NCI-H1436 (cell line): Measurements from ENCODE around the gene NEB.
"Not testable (repeated sequence)": the region's sequence is repeated elsewhere in the genome, so short reads cannot be mapped to it uniquely, and the experiment has no call there.

Experiments
- DNase-seq: peaks from one replicate; lab custom pipeline; 2025; lab: John Stamatoyannopoulos, UW

The NEB gene

GRCh38 chr2:151646512-151646911 is 87.8 kb downstream of the NEB start:
- not testable (repeated sequence) for DNase-seq

GRCh38 chr2:151644580-151644979 is 89.7 kb downstream of the NEB start:
- DNase-seq = no peak

- not testable (repeated sequence) for DNase-seq
These were observed 92.4 kb downstream of the NEB start for GRCh38 chr2:151641895-151642294.

GRCh38 chr2:151640087-151640486 is 94.2 kb downstream of the NEB start:
- no peak for DNase-seq

DNA sequence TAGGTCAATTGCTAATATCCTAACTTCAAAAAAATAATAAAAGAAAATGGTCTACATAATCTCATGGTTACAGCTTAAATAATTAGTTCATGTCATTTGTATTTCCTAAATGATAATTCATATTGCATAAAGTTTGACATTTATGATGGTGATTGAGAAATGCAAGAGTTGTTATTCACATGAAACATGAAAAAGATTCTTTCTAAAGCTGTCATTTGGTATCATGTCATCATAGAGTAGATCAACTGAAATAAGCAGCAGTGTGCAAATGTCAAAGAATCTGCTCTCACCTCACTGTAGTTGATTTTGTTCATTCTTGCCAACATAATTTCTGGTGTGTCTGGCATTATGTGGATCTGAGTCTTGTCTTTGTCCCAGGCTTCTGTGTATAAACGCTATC is 95.3 kb downstream of the NEB start:
- DNase-seq = no peak

DNA sequence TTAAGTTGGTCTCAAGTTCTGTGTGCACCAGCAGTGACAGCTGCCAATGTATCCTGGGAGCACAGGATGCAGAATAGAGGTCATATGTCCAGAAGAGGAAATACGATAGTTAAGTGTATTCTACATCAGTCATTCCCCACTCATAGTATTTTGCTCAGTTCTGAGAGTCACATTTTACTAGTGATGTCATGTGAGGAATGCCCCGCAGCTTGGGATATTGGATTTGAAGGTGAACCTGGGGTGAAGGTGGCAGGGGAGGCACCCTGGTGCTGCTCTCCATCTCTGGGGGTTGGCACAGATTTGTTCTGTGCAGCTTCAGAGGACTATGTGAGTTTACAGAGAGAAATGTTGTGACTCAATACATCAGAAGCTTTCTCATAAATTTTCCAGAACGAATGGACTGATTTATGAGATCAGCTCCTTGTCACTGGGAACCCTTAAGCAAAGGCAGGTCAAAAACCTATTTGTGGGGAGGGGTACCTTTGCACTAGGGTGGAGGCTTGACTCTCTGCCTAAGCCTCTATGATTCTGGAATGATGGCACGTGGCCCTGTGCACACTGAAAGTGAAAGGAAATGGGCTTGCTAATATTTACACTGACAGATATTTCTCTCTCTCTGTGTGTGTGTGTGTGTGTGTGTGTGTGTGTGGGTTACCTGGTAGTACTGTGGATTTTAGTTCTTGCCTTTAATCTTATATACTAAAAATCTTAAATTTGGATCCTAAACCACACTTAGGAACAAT is 95.9 kb downstream of the NEB start:
- no peak for DNase-seq

DNA sequence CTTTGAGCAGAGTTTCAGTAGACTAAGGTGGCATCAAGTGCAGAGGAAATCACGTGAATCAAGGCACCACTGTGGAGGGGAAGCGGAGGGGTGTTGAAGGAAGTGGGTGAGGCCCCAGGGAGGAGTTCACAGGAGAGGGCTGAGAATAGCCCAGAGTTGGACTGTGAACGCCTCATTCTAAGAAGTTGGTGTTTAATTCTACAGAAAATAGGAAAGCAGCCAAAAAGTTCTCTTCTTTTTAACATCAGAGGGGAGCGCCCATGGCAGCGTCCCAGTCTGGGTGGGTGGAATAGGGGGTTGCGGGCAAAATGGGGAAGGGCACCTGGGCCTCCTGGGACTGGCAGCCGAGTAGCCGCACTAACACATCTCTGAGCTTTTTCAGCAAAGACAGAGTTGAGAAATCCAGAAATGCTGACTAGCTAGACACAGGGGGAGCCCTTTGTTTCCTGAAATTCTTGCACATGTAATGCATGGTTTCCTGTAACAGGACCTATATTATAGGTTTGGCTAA is 97.0 kb downstream of the NEB start:
- DNase-seq = no peak

- no peak for DNase-seq
These were observed 99.4 kb downstream of the NEB start for GRCh38 chr2:151634736-151635467.

- DNase-seq = no peak
These were observed 101.2 kb downstream of the NEB start for GRCh38 chr2:151632993-151633565.

DNA sequence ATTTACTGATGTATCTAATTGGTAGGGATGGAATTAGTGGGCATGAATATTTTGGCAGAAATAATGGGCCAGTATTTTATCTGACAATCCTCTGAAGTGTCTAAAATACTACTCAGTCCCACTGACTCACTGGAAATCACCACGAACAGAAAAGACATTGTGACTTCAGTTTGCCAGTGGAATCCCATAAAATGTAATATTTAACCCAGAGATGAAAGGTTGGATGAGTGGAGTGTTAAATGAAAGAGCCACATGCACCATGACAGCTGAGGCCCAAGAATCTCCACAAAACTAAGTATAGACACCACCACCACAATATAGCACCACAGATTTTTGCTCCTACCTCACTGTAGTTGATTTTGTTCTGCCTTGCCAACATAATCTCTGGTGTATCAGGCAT is 103.9 kb downstream of the NEB start:
- DNase-seq = no peak

DNA sequence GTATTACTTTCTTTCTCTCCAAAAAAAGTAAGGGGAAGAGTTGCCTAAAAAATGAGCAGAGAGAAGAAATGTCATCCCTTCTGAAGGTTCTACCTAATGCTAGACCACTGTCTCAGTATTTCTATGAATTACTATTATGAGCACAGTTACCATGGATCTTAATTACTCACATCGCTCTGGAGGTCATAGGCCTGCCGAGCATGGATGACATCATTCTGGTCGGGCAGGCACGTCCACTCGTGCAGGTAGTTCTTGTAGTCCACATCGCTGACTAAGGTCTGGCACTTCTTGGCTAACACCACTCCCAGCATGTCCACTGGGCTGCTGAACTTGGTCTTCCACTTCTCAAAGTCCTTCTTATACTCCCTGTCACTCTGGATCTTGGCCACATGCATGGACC is 106.9 kb downstream of the NEB start:
- DNase-seq = no peak

- DNase-seq = no peak
These were observed 110.0 kb downstream of the NEB start for GRCh38 chr2:151624271-151624670.

DNA sequence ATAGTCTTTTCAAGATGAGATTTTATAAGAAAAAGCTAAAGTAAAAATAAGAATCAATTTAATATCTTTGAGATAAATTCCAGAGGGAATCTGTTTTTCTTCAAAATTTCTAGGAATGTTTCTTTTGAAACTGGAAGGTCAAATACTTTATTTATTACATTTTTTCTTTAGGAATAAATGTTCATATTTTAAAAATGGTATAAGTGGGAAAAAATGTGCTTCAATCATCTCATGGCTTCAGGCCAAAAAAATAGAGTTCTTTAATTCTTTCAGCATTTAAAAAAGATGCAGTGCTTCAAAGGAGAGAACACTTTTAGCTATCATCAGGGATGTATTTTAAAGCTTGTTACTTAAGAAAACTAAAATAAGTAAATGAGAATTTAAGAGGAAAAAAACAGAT is 110.6 kb downstream of the NEB start:
- DNase-seq = no peak

DNA sequence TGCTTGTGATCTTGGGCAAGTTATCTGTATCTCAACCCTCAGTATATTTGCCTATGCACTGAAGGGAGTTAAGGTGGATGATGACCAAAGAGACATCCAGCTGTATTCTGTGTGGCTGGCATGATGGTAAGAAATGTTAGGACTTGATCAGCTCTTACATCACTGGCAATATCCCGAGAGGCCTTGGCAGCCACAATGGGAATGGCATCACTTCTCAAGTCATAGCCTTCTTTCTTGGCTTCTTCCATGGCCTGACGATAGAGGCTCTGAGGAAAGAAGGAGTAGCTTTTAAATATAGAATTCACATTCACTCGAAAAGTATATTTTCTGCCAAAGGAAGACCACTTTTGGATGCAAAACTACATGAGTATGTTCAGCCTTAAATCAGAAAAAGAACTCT is 113.5 kb downstream of the NEB start:
- DNase-seq = no peak

DNA sequence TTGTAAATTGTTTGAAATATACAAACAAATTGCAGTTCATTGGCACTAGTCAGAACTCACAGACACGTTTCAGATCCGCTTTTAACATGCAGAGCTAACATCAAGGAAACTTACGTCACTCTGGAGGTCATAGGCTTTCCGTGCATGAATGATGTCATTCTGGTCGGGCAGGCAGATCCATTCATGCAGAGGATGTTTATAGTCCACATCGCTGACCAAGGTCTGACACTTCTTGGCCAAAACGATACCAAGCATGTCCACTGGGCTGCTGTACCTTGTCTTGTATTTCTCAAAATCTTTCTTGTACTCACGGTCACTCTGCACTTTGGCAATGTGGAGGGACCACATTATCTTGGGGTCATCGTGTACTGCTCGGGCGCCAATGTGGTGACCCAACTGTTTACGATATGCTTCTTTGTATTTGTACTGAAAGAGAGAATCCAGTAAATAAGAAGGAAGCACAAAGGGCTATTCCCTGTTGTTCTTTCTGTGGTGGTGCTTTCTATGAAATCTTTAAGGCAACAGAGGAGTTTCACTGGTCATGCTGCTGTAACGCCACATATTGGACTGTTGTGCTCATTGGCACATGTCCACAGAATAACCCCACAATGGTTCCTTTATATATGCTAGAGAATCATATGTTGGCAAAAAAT is 114.8 kb downstream of the NEB start:
- no peak for DNase-seq

GRCh38 chr2:151616760-151617339 is 117.4 kb downstream of the NEB start:
- DNase-seq = no peak

DNA sequence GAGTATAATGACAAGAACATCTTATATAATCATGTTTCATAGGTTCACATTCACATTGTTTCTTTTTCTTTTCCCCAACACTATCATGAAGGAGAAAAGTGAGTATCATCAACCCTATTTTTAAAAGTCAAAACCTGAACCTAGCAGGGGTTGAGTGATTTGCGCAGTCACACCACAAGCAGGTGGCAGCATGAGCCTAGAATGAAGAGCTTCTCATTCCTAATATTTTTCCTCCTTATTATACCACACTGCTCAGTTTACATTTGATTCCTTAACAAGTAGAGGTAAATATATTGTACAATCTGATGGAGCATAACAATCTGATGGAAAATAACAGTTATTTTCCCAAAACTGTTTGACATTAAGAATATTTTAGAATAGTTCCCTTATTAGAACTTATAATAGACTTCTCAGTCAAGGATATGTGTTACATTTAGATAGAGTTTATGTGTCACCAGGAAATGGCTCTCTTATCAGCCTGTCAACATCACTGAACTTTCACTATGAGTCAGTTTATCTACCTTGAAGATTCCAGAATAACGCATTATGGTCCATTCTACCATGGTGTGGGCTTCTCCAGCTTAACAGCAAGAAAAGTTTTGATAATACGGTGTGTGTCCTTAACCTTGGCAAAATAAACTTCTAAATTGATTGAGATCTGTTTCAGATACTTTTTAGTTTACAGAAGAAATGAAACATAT is 119.5 kb downstream of the NEB start:
- no peak for DNase-seq

- no peak for DNase-seq
These were observed 120.1 kb downstream of the NEB start for GRCh38 chr2:151614159-151614558.

- DNase-seq = no peak
These were observed 122.9 kb downstream of the NEB start for GRCh38 chr2:151611351-151611750.

DNA sequence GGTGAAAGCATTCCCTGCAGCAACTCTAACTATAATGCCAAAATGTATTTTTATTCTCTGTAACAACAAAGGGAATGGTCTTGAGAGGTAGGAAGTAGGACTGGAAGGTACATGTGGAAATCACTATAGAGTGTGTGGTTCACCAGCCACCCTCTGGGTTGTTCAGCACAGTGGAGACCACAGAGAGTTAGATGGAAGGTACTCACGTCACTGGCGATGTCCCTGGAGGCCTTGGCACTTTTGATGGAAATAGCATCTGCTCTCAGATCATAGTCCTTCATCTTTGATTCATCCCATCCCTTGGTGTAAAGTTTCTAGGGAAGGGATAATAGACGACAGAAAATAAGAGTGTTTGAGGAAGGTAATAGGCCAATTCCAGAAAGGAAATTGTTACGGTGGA is 124.0 kb downstream of the NEB start:
- DNase-seq = no peak

GRCh38 chr2:151609705-151610104 is 124.6 kb downstream of the NEB start:
- no peak for DNase-seq
